Measurements from ENCODE around the gene USP8. TPM values are rescaled to one million over a fixed set of nuclear protein-coding genes. Genes with fewer than 3 reads are reported as not detected.
"Not testable (repeated sequence)": the region's sequence is repeated elsewhere in the genome, so short reads cannot be mapped to it uniquely, and the experiment has no call there.

USP8 gene
- polyA plus RNA-seq (ENCODE audit: insufficient read length): 67.5 TPM
- long read RNA-seq, donor 1, partial matches to known transcripts: 5 of 7 reads
- long read RNA-seq, donor 1, other reads (novel, unspliced or antisense): 0 of 7 reads
- long read RNA-seq, donor 2, partial matches to known transcripts: 0 of 4 reads
- long read RNA-seq, donor 2, other reads (novel, unspliced or antisense): 0 of 4 reads
- long read RNA-seq, donor 3, partial matches to known transcripts: 0 of 2 reads
- long read RNA-seq, donor 3, other reads (novel, unspliced or antisense): 0 of 2 reads
- long read RNA-seq, donor 4: 0 reads
- long read RNA-seq, donor 5, partial matches to known transcripts: 0 of 2 reads
- long read RNA-seq, donor 5, other reads (novel, unspliced or antisense): 0 of 2 reads
- long read RNA-seq, donor 6, partial matches to known transcripts: 0 of 2 reads
- long read RNA-seq, donor 6, other reads (novel, unspliced or antisense): 0 of 2 reads
- long read RNA-seq, donor 7, full-length matches to known transcripts: 2 of 2 reads
- long read RNA-seq, donor 7, partial matches to known transcripts: 0 of 2 reads
- long read RNA-seq, donor 7, other reads (novel, unspliced or antisense): 0 of 2 reads
- long read RNA-seq, donor 8, partial matches to known transcripts: 5 of 5 reads
- long read RNA-seq, donor 8, other reads (novel, unspliced or antisense): 0 of 5 reads

GRCh38 chr15:50424066-50424890, at the start of gene USP8:
USP8 (plus strand) TSS chr15:50424405; CDS start chr15:50439074, 14,669 bp downstream.
- peak; percentile 97 for DNase-seq

GRCh38 chr15:50377867-50378751, 46.1 kb upstream of the USP8 start:
- DNase-seq: no peak

- DNase-seq: no peak
These were observed 45.4 kb upstream of the USP8 start for GRCh38 chr15:50378776-50379175.

- not testable (repeated sequence) for DNase-seq
These were observed 44.8 kb upstream of the USP8 start for GRCh38 chr15:50379413-50379812.

- no peak for DNase-seq
These were observed 44.1 kb upstream of the USP8 start for GRCh38 chr15:50380089-50380488.

- no peak for DNase-seq
These were observed 42.8 kb upstream of the USP8 start for GRCh38 chr15:50381438-50381837.

GRCh38 chr15:50382408-50382807, 41.8 kb upstream of the USP8 start:
- DNase-seq: not testable (repeated sequence)

- DNase-seq: no peak
These were observed 33.5 kb upstream of the USP8 start for GRCh38 chr15:50390554-50391264.

GRCh38 chr15:50391561-50391960, 32.6 kb upstream of the USP8 start:
- DNase-seq: not testable (repeated sequence)

- no peak for DNase-seq
These were observed 12.3 kb upstream of the USP8 start for GRCh38 chr15:50411870-50412269.

DNA sequence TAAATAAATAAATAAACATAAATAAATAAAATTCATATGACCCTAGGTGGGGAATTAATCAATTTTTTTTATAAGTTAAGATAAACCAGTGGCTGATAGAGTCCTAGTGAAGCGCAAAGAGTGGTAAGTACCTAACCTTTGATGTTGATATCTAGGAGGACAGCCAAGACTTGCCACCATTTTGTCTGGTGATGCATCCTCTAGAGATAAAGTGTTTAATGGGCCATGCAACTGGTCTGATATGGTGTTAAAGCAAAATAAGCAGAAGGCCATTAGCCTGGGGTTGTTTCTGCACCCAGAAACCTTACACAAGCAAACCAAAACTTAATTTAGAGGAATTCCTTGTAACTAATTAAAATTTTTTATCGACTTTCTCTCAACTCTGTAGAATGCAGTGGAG, 9.6 kb upstream of the USP8 start:
- DNase-seq: no peak

GRCh38 chr15:50415752-50416404, 8.3 kb upstream of the USP8 start:
- no peak for DNase-seq

- DNase-seq: no peak
These were observed 7.3 kb upstream of the USP8 start for GRCh38 chr15:50416890-50417289.

GRCh38 chr15:50418041-50418583, 6.1 kb upstream of the USP8 start:
- DNase-seq: no peak

DNA sequence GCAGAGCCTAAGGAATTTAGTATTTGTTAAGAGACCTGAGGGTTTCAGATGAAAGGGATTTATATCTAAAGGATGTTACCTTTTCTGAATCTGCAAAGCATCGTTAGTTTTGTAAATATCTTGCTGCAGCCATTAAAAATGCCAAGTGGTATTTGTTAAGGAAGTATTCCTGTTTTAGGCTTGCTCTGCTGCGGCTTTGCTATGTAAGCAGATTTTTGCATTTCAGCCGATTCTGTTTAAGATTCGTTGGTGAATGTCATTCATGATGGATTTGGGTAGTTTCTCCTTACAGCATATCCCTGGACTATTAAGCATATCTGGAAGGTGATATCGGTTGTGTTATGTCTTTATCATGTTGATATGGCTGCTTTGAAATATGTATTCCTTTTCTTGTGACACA, 1.0 kb downstream of the USP8 start:
- peak; percentile 0 for DNase-seq

DNA sequence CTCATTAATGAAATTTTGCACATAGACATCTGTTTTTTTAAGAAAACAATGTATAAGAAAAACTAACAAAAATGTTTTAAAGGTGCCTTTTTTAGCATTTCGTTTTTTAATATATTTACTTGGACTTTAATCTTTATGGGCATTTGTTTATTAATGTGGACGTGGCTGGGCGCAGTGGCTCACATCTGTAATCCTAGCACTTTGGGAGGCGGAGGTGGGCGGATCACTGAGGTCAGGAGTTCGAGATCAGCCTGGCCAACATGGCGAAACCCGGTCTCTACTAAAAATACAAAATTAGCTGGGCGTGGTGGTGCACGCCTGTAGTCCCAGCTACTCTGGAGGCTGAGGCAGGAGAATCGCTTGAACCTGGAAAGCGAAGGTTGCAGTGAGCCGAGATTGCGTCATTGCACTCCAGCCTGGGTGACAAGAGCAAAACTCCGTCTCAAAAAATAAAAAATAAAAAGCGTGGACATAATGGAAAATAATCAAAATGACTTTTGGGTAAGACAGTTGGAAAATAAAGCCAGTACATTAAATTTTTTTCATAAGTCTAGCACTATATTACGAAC, 1.6 kb downstream of the USP8 start:
- DNase-seq: not testable (repeated sequence)

GRCh38 chr15:50426428-50426827, 2.2 kb downstream of the USP8 start:
- DNase-seq: no peak

- DNase-seq: no peak
These were observed 7.0 kb downstream of the USP8 start for GRCh38 chr15:50431204-50431603.

DNA sequence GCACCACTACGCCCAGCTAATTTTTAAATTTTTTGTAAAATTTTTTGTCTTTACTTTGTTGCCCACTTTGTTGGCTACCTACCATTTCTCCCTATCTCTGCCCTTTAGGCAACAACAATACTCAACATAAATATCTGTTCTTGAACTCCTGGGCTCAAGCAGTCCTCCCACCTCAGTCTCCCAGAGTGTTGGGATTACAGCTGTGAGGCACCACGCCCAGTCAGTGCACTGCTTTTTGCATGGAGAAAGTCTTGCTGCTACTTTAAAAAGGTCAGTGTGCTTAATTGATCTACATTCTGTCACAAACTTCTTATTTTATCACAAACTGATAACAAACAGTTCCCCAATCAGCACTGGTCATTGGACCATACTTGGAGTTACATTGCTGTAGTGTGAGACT, 8.0 kb downstream of the USP8 start:
- DNase-seq: no peak

DNA sequence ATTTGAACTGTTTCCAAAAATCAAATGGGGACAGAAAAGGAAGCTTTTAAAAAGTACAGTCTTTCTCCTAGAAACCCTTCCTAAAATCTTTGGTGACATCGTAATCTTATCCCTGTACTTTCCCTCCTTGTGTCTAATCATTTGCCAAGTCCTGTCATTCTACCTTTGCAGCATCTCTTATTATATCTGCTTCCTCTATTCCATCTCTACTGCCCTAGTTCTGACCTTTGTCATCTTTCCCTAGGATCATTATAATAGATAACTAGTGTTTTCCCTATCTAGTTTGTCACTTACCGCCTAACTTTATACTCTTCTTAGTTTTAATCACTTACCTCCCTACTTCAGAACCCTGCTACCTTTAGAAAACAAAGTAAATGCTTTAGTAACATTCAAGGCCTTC, 11.6 kb downstream of the USP8 start:
- DNase-seq: no peak
